HG02763 (cell line): ENCODE measurements around the gene B3GALNT2.
"Not testable (repeated sequence)": the region's sequence is repeated elsewhere in the genome, so short reads cannot be mapped to it uniquely, and the experiment has no call there.

Source experiments
- ATAC-seq: cut with Tn5 transposase; IDR thresholded peaks from one replicate; pipeline ENCODE4 v1.9.1; 2021; ENCODE audit warnings: mild to moderate bottlenecking, moderate library complexity; ENCODE audit not compliant: unreplicated experiment

Gene B3GALNT2

DNA sequence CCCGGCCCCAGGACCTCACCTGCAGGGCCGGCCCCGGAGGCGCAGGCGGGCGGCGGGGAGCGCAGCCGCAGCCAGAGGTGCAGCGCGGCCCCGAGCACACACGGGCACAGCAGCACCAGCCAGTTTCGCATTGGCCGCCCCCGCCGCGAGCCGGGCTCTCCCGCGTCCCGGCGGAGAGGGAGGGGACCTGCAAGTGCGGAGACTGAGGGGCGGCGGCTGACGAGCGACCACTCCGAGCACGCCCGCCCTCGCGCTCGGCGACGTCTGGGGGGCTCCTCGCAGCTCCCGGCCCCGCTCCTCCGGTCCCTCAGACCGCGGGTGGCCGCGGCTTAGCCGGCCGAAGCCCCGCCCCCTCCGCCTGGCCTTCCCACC lies at the start of gene B3GALNT2:
B3GALNT2 (minus strand) TSS at position 331 of the 372 bp plus-strand sequence; CDS start at position 131, 200 bp downstream.
- ATAC-seq = peak; percentile 43

DNA sequence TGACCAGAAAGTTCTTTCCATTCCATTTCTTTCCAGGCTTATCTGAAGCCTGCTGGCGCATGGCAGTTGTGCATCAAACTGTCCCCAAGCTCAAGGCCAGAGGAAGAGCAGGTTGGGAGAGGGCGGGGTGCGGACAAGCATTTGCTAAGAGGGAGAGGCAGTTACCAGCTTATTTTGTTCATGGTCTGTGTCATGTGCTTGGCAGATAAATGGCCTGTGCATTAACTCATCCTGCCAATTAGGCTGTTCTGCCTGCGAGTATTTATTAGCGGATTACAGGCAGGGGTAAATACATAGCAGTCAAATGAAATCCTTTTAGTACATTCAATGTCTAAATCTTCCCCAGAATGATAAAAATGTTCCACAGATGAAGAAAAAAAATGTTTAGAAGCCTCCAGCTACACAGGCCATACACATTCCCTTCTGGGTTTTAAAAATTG lies 48.9 kb upstream of the B3GALNT2 start:
- no peak for ATAC-seq

DNA sequence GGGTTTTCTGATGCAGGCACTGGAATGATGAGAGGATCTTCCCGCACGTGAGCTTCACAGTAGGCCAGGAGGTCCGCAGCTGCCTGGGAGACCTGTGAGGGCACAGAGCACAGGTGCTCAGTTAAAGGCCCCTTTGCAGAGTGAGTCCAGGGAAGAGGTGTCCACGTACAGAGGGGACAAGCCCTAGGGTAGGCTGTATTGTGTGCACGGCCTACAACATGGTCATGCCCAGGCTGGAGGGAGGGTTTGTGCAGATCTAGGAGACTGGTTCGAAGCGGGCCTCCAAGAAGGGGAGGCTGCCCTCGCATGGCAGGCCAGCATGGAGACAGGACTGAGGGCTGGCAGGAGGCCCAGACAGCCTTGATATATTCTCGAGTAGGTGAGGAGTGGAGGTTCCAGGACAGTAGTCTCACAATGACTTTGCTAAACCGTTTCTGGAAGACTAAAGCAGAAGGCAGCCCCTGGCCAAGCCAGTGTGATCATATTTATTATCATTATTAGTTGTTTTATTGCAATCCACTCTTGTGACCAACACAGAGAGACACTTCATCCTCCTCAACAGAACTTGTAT lies 48.0 kb upstream of the B3GALNT2 start:
- no peak for ATAC-seq

DNA sequence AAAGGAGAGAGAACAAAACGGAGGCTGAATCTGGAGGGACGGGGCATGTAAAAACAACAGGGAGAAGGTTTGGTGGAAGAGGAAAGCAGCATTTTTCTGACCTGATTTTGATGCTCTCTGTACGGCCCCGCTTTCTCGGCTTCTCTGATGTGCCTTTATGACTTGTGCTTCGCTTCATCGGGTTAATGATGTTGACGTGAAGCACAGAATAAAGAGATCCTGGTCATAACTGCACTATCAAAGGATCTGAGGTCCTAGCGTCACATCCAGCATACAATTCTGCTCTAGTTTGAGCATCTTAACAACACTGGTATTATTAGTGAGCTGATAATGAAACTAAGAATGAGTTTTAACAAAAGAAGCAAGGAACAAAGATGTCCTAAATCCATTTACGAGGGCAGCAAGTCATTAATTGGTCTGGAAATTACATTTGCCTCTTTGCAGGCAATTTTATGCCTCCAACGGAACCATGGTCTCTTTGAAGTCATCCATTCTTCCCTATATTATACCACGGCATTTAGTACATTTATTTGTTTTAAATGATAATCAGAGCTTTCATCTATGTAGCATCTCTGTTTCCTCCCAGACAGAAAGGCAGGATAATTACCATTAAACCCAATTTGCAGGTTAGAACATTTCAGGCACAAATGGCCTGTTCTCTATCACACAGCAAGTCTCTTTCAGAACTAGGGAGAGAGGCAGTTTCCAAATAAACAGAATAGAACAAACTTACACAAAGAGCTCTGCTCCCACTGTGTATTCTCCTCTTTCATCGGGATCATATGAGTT lies 45.3 kb upstream of the B3GALNT2 start:
- ATAC-seq = no peak

DNA sequence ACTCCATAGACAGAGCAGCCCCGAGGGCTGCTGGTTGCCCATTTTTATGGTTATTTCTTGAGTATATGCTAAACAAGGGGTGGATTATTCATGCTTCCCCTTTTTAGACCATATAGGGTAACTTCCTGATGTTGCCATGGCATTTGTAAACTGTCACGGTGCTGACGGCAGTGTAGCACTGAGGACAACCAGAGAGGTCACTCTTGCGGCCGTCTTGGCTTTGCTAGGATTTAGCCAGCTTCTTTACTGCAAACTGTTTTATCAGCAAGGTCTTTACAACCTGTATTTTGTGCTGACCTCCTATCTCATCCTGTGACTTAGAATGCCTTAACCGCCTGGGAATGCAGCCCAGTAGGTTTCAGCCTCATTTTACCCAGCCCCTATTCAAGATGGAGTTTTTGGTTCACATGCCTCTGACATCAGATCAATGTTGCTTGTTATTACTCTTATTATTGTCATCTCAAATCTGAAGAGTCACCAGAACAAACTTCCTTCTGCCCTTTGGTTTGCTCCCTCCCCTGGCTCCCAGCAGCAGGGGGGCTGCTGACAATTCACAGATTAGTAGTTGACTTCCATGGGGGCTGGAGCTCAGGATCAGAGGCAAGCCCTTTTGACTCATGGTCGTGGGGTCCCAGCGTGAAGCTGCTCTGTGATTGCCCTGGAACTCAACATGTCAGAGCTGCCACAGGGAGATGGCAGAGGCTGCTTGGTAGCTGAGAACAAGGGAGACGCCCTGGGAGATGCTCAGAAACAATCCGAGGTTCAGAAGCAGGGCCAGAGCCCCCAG lies 42.3 kb upstream of the B3GALNT2 start:
- not testable (repeated sequence) for ATAC-seq

DNA sequence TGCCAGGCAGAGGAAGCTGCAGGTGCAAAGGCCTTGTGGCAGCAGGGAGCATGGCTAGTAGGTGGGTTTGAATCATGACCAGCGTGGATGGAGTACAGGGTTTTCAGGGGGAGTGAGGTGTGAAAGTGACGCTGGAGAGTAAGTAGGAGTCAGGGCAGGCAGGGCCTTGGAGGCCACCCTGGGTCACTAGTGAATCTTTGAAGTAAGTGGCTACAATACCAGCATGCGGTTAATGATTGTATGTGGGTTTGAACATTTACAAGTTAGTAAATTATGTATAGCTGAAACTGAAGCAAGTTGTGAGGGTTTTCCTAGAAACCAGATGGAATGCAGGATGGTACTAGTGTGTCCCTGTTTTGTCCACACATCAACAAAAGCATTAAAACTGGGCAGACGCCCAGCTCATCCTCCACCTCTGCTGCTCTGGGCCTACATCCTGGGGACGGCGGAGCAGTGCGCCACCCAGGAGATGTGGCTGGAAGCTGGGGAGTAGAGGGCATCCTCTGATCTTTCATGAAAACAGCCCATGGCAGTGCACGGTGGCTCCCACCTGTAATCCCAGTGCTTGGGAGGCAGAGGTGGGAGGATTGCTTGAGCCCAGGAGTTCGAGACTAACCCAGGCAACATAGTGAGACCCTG lies 41.2 kb upstream of the B3GALNT2 start:
- ATAC-seq = no peak

DNA sequence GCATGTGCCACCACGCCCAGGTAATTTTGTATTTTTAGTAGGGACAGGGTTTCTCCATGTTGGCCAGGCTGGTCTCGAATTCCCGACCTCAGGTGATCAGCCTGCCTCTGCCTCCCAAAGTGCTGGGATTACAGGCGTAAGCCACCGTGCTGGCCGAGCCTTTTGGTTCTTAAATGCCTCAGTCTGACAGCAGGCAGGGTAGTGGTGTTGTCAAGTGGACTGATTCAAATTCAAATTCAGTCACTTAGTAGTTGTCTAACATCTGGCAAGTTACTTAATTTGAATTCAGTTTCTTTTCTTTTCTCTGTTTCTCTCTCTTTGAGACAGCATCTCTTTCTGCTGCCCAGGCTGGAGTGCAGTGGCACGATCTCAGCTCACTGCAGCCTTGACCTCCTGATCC lies 38.6 kb upstream of the B3GALNT2 start:
- ATAC-seq = not testable (repeated sequence)

DNA sequence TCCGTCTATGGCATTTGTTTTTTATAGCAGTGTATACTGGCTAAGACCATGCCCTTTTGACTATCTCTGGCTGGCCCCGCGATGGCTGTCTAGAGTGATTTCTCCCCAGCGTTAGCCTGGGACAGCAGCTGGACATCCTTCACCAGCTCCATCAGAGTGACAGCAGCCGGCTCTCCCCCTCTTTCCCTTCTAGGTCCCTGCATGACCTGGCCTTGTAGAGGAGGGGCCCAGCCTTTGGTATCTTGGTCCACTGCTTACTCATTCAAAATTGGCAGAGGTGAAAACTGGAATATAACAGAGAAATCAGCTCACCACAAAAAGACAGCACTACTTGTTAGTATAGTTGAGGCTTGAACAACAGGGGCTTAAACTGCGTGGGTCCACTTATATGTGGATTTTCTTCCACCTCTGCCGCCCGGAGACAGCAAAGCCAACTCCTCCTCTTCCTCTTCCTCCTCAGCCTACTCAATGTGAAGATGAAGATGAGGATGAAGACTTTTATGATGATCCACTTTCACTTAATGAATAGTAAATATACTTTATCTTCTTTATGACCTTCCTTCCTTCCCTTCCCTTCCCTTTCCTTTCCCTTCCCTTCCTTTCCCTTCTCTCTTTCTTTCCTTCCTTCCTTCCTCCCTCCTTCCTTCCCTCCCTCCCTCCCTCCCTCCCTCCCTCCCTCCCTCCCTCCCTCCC lies 29.4 kb upstream of the B3GALNT2 start:
- ATAC-seq = no peak

DNA sequence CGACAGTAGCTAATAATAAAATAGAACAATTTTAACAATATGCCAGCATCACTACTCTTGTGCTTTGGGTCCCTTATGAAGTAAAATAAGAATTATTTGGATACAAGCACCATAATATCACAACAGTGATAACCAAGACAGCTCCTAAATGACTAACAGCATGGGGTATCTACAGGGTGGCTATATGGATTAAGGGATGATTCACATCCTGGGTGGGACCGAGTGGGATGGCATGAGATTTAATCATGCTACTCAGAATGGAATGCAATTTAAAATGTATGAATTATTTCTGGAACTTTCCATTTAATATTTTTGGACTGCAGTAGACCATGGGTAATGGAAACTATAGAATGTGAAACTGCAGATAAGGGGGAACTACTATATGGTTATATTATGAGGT lies 28.1 kb upstream of the B3GALNT2 start:
- no peak for ATAC-seq

DNA sequence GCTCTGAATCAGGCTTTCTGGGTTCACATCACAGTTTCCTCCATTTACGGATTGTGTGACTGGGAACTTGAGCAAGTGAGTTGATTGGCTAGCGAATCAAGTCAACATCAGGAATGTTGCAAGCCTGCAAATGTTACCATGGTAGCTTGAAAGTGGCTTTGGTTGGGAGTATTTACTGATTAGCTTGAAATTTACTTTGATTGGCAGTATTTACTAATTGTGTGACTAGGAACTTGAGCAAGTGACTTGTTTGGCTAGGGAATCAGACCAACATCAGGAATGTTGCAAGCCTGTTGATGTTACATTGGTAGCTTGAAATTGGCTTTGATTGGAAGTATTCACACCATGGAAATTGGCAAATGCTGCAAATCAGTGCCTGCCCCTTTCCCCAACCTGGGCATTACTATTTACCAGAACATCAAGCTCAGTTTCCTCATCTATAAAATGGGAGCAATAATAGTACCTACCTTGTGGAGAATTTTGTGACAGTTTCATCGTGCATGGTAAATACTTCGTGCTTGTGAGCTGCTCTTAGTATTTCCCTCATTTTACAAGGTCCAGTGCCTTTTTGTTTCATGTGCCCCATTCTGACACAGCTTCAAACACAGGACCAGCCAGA lies 23.1 kb upstream of the B3GALNT2 start:
- ATAC-seq = no peak

DNA sequence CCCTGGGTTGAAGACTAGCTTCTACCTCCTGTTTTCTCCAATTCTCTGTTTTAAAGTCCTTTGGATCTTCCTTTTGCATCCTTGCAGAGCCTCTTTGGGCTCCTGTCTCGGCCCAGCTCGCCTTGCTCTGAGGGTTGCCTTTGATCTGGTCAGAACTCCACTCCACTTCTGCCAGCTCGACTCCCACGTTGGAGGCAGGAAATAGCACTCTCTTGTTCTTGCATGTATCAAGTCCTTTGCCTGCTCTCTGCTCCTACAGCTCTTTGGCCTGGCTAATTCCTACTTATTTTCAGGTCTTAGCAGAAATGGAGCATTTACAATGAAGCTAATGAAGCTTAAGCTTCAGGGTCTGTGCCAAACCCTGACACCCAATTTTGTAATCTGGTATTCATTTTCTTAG lies 21.1 kb upstream of the B3GALNT2 start:
- no peak for ATAC-seq

DNA sequence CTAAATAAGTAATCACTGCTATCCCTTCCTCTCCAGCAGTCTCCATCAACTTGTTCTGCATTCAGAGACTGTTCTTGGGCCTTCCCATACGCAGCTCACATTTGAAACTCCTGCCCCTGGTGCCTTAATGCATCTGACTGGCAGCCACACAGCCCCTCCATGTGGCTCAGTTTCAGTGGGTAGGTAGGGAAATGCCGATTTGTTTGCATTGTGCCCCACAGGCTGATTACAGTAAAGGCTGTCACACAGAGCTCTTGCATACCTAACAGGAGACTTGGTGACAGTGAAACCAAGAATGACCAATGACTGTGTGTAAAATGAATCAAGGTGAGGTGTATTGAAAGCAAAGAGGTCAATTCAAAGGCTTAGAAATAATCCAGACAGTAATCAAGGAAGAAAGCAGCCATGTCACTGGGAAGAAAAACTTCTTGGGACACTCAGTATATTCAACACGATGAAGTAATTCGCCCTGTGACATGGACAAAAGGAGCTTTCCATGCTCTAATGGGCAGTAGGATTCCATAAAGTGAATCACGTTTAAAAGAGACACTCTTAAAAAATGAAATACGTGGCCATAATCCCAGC lies 12.7 kb upstream of the B3GALNT2 start:
- no peak for ATAC-seq

DNA sequence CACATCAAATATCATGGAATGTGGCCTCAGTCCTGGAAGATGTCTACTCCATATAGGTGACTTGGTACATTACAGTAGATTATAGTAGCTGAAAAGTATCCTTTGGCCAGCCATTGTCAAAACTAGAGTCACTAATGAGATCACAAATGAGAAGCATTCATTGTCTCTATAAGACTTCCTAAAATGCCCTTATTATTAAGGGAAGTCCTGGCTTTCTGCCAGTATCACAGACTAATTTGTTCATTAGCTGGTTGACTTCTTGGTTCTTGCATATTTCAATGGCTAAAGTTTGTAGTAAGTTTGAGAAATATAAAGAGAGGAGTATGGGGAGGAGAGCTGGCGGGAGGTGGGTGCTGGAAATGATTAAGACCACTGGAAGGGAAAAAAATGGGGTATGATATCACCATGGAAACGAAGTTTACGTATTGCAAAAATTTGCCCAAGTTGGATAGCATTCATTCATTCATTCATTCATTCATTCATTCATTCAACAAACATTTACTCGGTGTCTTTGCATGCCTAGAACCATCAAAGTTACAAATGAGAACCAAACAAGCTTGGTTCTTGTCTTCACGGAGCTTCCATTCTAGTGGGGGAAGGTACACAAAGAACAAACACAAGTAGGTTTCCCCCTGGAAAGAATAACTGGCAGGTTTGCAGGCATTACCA lies 11.7 kb upstream of the B3GALNT2 start:
- no peak for ATAC-seq

DNA sequence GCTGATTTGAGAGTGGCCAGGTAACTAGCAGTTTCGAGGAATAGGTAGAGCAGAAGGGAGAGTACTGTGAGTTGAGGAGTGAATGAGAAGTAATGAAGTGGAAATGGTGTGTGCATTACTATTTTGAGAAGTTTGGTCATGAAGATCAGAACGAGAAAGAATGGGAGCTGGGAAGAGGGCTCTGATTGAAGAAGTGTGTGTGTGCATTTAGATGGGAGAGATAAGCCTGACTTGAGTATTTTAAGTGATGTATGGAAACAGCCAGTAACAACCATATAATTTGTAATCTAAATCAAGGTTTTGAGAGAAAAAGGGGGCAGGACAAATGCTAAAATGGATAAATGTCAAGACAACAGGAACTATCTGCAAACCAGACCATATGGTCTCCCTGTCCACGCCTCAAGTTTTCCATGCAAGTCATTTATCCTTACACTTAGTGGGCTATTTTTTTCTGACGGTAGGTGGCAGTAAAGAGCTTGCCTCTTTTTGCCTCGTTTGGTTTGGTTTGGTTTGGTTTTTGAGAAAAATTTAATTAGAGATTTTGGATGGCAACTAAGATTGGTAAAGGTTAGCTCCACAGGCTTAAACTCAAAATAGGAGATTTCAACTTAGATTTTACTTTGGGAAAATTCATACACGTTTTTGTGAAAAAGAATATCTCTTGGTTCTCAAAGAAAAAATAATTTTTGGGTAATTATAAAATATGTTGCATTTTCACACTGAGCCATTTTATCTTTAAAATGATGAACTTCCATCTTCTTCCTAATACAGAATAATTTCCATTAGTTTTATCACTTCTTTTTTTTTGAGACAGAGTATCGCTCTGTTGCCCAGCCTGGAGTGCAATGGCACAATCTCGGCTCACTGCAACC lies 9.5 kb upstream of the B3GALNT2 start:
- no peak for ATAC-seq

DNA sequence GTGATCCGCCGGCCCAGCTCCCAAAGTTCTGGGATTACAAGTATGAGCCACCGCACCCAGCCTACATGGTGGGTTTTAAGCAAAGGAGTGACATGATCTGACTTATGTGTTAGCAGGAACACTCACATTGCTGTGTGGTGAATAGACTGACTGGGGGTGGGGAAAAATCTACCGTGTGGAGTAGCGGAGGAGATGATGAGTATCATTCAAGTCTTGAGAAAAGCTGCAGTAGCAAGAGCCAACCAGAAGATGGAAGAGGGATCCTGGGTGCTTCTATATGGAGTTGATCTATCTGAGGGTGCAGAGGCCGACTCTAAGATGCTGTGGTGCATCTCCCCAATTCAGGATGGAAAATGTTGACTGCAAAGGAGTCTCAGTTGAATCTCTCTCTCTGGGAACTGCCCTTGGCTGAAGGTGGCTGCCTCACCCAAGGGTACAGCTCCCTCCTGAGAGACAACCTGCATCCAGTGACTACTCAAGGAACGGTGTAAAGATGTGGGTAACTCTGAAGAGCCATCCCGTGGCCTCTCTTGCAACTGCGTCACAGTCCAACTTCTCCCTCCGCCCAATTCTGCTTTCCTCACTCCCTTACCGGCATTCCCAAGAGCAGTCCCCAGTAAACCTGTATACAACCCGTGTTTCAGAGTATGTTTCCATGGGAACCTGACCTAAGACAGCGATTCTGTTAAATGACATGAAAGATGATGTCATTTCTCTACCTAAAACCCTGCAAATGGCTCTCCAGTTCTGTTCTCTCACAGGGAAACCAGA lies 7.4 kb upstream of the B3GALNT2 start:
- ATAC-seq = no peak

DNA sequence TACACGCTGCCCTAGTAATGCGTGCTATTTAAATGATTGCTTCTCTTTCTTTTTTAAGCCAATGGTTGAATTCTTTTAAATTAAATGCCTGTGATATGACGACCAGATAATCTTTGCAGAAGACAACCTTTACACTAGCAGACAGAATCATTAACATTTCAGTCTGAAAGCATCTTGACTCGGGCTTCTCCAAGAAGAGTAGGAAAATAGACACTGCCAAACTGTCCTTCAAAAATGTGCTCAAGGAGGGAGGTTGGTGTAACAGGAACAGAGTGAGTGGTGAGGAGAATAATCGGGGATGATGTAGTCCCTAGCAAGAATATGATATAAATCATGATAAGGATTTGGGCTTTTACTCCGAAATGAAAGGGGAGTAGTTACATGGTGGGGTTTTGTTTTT lies 6.6 kb upstream of the B3GALNT2 start:
- no peak for ATAC-seq

DNA sequence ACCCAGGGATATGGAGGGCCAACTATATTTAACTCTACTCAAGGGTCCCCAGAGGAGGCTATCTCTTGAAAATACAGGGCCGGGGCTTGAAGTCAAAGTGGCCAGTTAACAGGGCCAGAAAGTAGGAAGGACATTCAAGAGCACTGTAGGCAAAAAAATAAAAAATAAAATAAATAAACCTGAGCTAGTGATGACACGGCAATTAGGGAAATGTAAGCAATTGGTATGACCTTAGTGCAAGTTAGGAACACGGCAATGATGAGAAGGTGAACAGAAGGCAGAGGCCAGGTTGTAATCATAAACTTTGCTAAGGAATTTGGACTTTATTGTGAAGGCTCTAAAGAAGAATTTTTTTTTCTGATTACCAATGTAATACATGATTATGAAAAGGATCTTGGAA lies 3.4 kb upstream of the B3GALNT2 start:
- no peak for ATAC-seq
